ENCODE measurements around the gene FSD2.
"Not testable (repeated sequence)": the region's sequence is repeated elsewhere in the genome, so short reads cannot be mapped to it uniquely, and the experiment has no call there.

Gene FSD2

GRCh38 chr15:82798104-82798503 lies 7.8 kb downstream of the FSD2 start:
- DNase-seq (ENCODE audit: low read depth): no peak

- no peak for DNase-seq (ENCODE audit: low read depth)
Observed at GRCh38 chr15:82793737-82794136, 12.1 kb downstream of the FSD2 start.

- no peak for DNase-seq (ENCODE audit: low read depth)
Observed at GRCh38 chr15:82792068-82792467, 13.8 kb downstream of the FSD2 start.

GRCh38 chr15:82790321-82790720 lies 15.5 kb downstream of the FSD2 start:
- no peak for DNase-seq (ENCODE audit: low read depth)

- no peak for DNase-seq (ENCODE audit: low read depth)
Observed at GRCh38 chr15:82789491-82789890, 16.4 kb downstream of the FSD2 start.

GRCh38 chr15:82788496-82788895 lies 17.4 kb downstream of the FSD2 start:
- no peak for DNase-seq (ENCODE audit: low read depth)

- DNase-seq (ENCODE audit: low read depth): no peak
Observed at GRCh38 chr15:82781349-82781748, 24.5 kb downstream of the FSD2 start.

- no peak for DNase-seq (ENCODE audit: low read depth)
Observed at GRCh38 chr15:82778755-82779154, 27.1 kb downstream of the FSD2 start.

GRCh38 chr15:82774496-82774895 lies 31.4 kb downstream of the FSD2 start:
- no peak for DNase-seq (ENCODE audit: low read depth)

- DNase-seq (ENCODE audit: low read depth): no peak
Observed at GRCh38 chr15:82771789-82772607, 33.9 kb downstream of the FSD2 start.

GRCh38 chr15:82768414-82769054 lies 37.3 kb downstream of the FSD2 start:
- DNase-seq (ENCODE audit: low read depth): no peak

- DNase-seq (ENCODE audit: low read depth): no peak
Observed at GRCh38 chr15:82767163-82767829, 38.6 kb downstream of the FSD2 start.

GRCh38 chr15:82766201-82766600 lies 39.7 kb downstream of the FSD2 start:
- not testable (repeated sequence) for DNase-seq (ENCODE audit: low read depth)

GRCh38 chr15:82764740-82765139 lies 41.1 kb downstream of the FSD2 start:
- no peak for DNase-seq (ENCODE audit: low read depth)

- DNase-seq (ENCODE audit: low read depth): no peak
Observed at GRCh38 chr15:82764117-82764490, 41.8 kb downstream of the FSD2 start.

- DNase-seq (ENCODE audit: low read depth): no peak
Observed at GRCh38 chr15:82763361-82764116, 42.3 kb downstream of the FSD2 start.

- no peak for DNase-seq (ENCODE audit: low read depth)
Observed at GRCh38 chr15:82751308-82751707, 54.6 kb downstream of the FSD2 start.

GRCh38 chr15:82750831-82751180 lies 55.1 kb downstream of the FSD2 start:
- DNase-seq (ENCODE audit: low read depth): no peak

- peak; percentile 90 for DNase-seq (ENCODE audit: low read depth)
Observed at GRCh38 chr15:82749951-82750830, 55.7 kb downstream of the FSD2 start.

GRCh38 chr15:82748315-82748714 lies 57.6 kb downstream of the FSD2 start:
- DNase-seq (ENCODE audit: low read depth): no peak

- no peak for DNase-seq (ENCODE audit: low read depth)
Observed at GRCh38 chr15:82743810-82744209, 62.1 kb downstream of the FSD2 start.
